Measurements from ENCODE around the gene DTL.

DTL gene

DNA sequence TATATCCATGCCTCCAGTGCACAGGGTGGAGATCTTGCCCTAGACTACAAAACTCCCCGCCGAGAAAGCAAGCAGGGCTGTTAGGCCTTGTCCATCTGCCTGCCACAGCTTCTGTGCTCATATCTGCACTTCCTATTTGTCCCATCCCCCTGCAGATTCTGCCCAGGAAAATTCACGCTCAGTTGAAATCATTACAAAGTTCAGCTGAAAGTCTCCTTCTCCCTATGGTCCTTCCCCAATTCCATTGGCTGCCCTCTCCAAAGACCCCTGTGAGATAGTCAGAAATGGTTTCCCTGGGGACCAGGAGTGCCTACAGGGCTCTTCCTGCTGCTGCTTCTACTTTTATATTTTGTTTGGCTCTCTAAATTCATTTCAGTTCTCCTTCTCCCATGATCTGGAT is 63.2 kb downstream of the DTL start:
- no peak for DNase-seq

GRCh38 chr1:212101251-212101650 is 65.7 kb downstream of the DTL start:
- no peak for DNase-seq

DNA sequence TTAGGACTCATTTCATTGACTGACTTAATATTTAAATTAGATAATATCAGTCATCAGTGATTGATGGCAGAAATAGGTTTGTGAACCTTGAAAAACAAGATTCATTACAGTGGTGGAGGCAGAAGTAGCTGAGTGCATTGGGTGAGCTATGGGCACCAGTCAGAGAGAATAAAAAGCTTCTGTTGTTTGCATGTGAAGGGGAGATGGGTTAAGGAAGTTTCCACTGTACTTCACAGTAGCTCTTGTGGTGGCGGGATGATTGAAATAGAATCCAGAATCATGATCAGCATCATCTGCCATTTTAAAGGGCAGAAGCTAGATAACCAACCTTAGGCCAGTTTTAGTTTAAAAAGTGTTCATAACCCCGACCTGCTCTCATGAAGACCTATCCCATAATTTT is 66.2 kb downstream of the DTL start:
- DNase-seq: no peak

DNA sequence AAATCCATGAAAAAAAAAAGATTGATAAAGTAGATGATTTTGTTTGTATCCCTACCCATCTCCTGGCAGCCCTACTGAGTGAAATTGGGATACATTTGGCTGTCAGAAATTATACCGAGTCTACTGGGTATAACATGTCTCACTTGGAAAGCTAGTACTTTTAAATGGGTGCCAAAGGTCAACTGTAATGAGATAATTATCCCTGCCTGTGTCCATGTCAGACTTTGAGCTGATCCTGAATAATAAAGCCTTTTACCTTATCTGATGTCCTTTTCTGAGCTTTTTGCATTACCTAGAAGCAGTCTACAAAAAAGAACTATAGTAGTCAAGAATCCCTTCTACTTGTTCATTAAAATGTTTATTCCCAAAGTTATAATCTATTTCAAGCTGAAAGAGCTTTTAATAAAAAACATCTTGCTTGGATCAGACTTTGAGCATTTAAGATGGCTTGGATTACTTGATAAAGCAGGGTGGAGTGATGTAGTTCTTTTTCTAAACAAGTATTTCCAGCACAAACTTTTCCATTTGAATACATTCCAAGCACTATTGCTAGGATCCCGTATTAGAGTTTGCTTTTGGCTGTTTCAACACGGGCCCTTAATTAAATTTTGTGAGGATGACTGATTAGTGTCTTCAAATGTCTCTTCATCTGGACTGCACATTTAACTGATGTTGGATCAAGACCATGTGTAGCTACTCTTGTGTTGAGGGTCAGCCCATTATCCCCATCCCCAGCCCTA is 69.2 kb downstream of the DTL start:
- no peak for DNase-seq

DNA sequence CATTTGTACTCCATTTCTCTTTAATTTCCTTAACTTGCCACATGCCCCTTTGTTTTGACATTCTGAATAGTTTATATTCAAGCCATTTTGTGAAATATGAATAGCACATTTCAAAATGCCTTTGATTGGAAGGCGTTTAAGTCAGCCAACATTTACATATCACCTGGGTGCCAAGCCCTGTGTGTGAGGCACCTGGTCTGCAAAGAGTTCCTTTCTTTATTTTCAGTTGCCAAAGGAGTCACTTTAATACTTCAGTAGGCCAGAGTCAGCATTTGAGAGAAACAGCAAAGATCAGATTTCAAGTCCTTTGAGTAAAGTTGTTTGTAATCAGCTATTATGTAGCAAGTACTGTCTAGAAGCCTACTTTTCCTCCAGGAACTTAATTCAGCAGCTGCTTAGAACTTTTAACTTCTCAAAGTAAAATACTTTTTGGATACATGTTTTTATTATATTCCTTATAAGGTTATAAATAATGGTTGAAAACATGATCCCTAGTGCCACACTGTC is 70.8 kb downstream of the DTL start:
- no peak for DNase-seq

- DNase-seq: no peak
Observed at GRCh38 chr1:212107481-212107880, 71.9 kb downstream of the DTL start.

DNA sequence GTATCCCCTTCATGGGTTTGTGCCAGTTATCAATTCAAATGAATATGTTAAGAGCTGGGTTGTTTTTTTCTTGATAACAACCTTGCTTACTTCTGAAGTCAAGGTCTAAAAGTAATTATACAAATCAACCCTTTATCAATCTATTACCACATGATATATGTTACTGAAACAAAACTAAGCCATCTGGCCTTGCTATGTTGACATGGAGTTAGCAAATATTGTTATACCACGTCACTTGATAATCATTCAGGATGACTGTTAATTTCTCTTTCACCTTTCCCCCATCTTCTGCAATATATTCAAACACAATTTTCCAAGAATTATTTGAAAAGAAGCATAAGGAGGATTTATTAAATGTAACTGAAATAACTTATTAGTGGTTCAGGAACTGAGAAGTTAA is 72.6 kb downstream of the DTL start:
- DNase-seq: no peak

DNA sequence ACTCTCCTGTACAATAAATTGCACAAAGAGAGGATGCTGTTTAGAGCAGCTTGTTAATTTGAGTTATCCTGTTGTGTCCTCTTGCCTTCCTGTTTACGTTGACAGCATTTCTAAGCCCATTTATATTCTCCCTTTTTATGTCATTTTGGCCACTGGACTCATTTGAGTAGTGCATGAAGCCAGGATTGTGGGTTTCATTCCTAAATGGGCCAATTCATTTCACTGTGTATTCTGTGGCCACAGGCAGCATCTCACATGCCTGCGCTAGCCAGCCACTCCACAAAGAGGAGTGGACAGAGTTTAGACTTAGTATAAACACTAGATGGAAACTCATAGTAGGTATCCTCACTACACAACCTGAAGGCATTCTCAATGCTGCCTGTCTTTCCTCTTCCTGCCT is 73.4 kb downstream of the DTL start:
- no peak for DNase-seq

- DNase-seq: no peak
Observed at GRCh38 chr1:212109728-212110127, 74.2 kb downstream of the DTL start.

GRCh38 chr1:212110617-212111016 is 75.1 kb downstream of the DTL start:
- DNase-seq: no peak

GRCh38 chr1:212111536-212111935 is 76.0 kb downstream of the DTL start:
- DNase-seq: no peak

GRCh38 chr1:212113706-212114105 is 78.2 kb downstream of the DTL start:
- no peak for DNase-seq

GRCh38 chr1:212118167-212118871 is 82.8 kb downstream of the DTL start:
- DNase-seq: no peak

DNA sequence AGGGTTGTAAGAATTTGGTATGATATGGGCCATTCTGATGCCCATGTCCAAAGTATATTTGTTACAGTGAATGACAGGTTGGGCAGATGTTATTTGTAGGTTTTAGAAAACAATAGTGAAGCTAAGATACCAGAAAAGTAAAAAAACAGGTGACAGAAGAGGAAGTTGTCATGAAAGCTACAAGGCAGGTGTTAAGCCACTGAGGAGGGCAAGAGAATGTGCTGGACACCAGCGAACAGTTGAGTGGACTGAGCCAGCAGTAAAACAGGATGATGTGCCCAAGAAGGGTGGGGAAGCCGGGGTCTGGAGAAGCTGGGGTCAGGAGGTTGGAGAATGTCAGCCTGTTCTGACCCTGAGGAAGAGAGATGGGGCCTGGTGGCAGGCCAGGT is 83.3 kb downstream of the DTL start:
- no peak for DNase-seq

DNA sequence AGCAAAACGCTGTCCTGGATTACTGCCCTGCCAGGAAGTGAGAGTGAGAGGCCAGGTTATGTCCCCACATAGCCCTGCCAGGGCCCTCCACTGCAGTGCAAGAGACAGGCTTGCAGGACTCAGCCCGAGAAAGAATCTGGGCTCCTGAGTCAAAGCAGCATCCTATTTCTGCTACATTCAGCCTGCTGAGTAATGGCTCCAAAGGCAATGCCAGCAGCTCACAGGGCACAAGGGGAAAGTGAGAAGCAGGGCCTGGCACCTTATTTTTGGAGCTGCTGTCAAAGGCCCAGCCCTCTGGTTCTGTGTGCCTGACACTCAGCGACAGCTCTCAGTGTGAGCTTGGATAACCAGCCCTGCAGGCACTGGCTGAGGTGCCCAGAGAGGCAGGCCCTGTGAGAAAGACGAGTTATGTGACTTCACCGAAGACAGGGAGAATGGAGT is 83.9 kb downstream of the DTL start:
- no peak for DNase-seq

GRCh38 chr1:212119863-212120262 is 84.3 kb downstream of the DTL start:
- no peak for DNase-seq

DNA sequence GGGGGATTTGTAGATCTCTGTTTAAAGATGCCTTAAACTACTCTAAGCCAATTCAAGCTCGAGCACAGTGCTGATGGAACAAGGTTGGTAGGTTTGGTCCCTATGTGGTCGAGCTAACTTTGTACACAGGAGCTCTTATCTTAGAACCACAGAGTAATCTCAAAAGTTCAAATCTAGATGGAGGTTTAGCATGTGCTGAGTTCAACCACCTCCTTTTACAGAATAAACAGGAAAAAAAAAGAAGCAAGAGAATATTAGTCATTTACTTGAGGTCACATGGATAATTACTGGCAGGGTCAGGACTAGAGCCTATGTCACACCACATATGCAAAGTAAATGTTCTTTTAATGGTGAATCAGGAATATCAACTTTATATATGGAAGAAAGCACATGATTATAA is 86.2 kb downstream of the DTL start:
- DNase-seq: no peak

- no peak for DNase-seq
Observed at GRCh38 chr1:212124690-212125582, 89.4 kb downstream of the DTL start.

DNA sequence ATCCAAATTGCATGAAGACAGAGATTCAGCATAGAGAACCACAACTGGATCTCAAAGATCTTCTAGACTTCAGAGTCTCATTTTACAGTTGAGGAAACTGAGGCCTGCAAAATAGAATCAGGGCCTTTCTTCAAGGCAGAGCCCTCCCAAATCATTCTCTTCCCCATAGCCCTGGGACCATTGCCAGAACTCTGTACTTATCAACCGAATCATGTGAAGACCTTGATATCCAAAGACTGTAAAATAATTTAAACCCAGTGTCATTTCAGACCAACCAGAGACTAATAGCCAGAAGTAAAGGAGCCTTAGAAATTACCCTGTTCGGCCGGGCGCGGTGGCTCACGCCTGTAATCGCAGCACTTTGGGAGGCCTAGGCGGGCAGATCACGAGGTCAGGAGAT is 90.1 kb downstream of the DTL start:
- DNase-seq: no peak

DNA sequence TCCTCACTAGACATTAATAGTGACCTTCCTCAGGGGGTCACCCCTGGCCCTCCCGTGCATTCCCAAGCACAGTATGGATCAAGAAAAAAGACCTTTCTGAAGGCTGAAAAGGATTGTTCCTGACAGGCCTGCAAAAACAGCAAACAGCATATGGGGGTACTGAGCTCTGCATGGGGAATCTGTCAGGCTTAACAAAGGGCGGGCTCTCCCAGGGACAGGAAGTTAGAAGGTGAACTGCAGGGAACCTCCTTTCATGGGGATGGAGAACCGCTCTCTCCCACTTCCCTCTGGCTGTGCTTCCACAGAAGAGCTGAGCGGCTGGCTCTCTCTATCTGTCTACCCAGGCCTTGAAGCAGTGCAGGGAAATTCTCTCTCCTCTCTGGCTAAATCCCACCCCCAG is 91.7 kb downstream of the DTL start:
- DNase-seq: no peak

DNA sequence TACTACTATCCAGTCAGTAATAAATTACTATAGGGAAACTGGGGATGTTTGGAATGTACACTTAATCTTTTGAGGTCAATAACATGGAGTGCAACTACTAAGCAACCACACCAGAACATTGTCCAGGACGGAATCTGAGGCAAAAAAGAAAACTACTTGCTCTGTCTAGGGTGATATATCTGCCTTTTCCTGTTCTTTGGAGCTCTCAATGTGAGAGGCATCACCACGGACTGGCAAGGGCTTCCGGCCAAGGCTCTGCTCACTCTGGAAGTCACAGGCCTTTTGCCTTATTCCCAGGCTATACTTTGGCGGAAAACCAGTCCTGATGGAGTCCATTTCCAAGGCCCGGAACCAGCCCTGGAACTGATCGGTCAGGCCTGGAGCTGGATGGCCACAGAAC is 94.2 kb downstream of the DTL start:
- DNase-seq: no peak

DNA sequence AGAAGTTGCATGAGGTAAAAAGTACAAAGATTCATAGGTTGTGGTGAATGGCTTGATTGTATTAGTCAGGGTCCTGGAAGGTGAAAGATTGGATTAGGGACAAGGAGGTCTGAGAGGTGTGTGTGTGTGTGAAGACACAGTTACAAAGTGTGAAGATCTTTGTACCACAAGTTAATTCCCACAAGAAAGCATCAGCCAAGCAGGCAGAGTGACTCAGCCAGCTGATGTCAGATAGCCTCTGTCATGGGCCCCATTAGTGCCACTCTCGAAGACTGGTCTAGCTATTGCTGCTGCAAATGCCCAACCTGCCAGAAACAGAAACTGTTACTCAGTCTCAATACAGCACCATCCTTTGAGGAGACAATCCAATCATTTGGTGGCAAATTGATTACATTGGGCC is 96.5 kb downstream of the DTL start:
- no peak for DNase-seq

GRCh38 chr1:212133319-212133718 is 97.8 kb downstream of the DTL start:
- no peak for DNase-seq

DNA sequence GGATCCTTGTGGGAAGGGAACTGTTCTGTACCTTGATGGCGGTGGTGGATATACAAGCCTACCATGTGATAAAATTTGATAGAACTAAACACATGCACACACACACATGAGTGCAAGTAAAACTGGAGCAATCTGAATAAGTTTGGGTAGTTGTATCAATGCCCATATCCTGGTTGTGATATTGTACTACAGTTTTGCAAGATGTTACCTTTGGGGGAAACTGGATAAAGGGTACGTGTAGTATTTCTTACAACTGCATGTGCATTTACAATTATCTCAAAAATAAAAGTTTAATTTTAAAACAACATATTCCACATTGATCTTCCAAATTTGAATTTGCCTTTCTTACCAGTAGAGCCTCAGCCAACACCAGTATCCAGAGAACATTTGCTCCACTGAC is 99.6 kb downstream of the DTL start:
- no peak for DNase-seq

All from activated T-cell treated with anti-CD3 and anti-CD28 coated beads for 4 hours (primary cell).